Mesenchymal stem cell (in vitro differentiated cells and primary cell): Measurements from ENCODE around the gene ME3.

ENCODE experiments used
- DNase-seq: peaks from one replicate; pipeline ENCODE4 v3.0.0-alpha.2; 2013
- H2AFZ ChIP-seq: one replicate; pipeline ENCODE4 v1.6.1; 2013; ENCODE audit warnings: low read depth, mild to moderate bottlenecking, control low read depth, inconsistent platforms, low read length, moderate library complexity
- H2AK5ac ChIP-seq: 2 replicates; pipeline ENCODE4 v1.6.1; 2013; ENCODE audit warnings: low read length, moderate library complexity, mild to moderate bottlenecking, inconsistent platforms; ENCODE audit not compliant: severe bottlenecking
- H2BK120ac ChIP-seq: one replicate; pipeline ENCODE4 v1.6.1; 2013; ENCODE audit warnings: low read depth, mild to moderate bottlenecking, inconsistent platforms, low read length, moderate library complexity
- H2BK12ac ChIP-seq, 2 experiments: one replicate each; pipeline ENCODE4 v1.6.1; 2013; ENCODE audit warnings: inconsistent platforms in 2 of 2, low read length in 2 of 2, mild to moderate bottlenecking in 2 of 2, moderate library complexity in 2 of 2, control low read depth in 1 of 2
- H2BK15ac ChIP-seq: one replicate; pipeline ENCODE4 v1.6.1; 2013; ENCODE audit warnings: mild to moderate bottlenecking, low read depth, inconsistent platforms; ENCODE audit not compliant: poor library complexity, severe bottlenecking
- H2BK5ac ChIP-seq: 2 replicates; pipeline ENCODE4 v1.6.1; 2013; ENCODE audit warnings: low read depth, mild to moderate bottlenecking, low read length, control low read depth, inconsistent platforms; ENCODE audit not compliant: poor library complexity, severe bottlenecking
- H3K14ac ChIP-seq, 2 experiments: one replicate each; pipeline ENCODE4 v1.6.1; 2013; ENCODE audit warnings: inconsistent platforms in 2 of 2, low read length in 2 of 2, control low read depth in 1 of 2, mild to moderate bottlenecking in 1 of 2, moderate library complexity in 1 of 2
- H3K18ac ChIP-seq, 2 experiments: one replicate each; pipeline ENCODE4 v1.6.1; 2013; ENCODE audit warnings: inconsistent platforms in 2 of 2, low read length in 2 of 2, control low read depth in 1 of 2, low read depth in 1 of 2, mild to moderate bottlenecking in 1 of 2
- H3K23ac ChIP-seq, 2 experiments: one replicate each; pipeline ENCODE4 v1.6.1; 2013; ENCODE audit warnings: inconsistent platforms in 2 of 2, low read length in 2 of 2, mild to moderate bottlenecking in 2 of 2, moderate library complexity in 2 of 2, control low read depth in 1 of 2
- H3K27ac ChIP-seq: 2 replicates; pipeline ENCODE4 v1.5.1; 2013; ENCODE audit warnings: mild to moderate bottlenecking, moderate library complexity, low read length, control low read depth, inconsistent platforms; ENCODE audit not compliant: poor library complexity, severe bottlenecking
- H3K27me3 ChIP-seq, 2 experiments: 2 replicates each; pipeline versions ENCODE4 v1.6.1 to v1.7.0; 2013; ENCODE audit warnings: low read length in 2 of 2, mild to moderate bottlenecking in 2 of 2, moderate library complexity in 2 of 2, control low read depth in 1 of 2, inconsistent platforms in 1 of 2; ENCODE audit not compliant: control insufficient read depth in 1 of 2, insufficient read depth in 1 of 2
- H3K36me3 ChIP-seq, 2 experiments: 2 replicates each; pipeline versions ENCODE4 v1.6.1 to v1.7.0; 2013; ENCODE audit warnings: low read length in 2 of 2, control low read depth in 1 of 2, inconsistent platforms in 1 of 2, low read depth in 1 of 2, mild to moderate bottlenecking in 1 of 2; ENCODE audit not compliant: insufficient read depth in 2 of 2, control insufficient read depth in 1 of 2
- H3K4ac ChIP-seq, 2 experiments: one replicate each; pipeline ENCODE4 v1.6.1; 2013; ENCODE audit warnings: inconsistent platforms in 2 of 2, low read length in 2 of 2, mild to moderate bottlenecking in 2 of 2, moderate library complexity in 2 of 2, control low read depth in 1 of 2, low read depth in 1 of 2
- H3K4me1 ChIP-seq: 2 replicates; pipeline ENCODE4 v1.6.1; 2013; ENCODE audit warnings: low read depth, low read length, control low read depth; ENCODE audit not compliant: control insufficient read depth, insufficient read depth
- H3K4me2 ChIP-seq: 2 replicates; pipeline ENCODE4 v1.6.1; 2013; ENCODE audit warnings: low read length, mild to moderate bottlenecking, inconsistent platforms; ENCODE audit not compliant: poor library complexity, severe bottlenecking
- H3K4me3 ChIP-seq, 2 experiments: 2 replicates each; pipeline versions ENCODE4 v1.5.1 to v1.7.0; 2013; ENCODE audit warnings: low read length in 2 of 2, mild to moderate bottlenecking in 2 of 2, control low read depth in 1 of 2, low read depth in 1 of 2; ENCODE audit not compliant: insufficient read depth in 1 of 2
- H3K79me1 ChIP-seq: replicated peaks from 2 replicates; pipeline ENCODE4 v1.6.1; 2013; ENCODE audit warnings: mild to moderate bottlenecking, control low read depth, low read length, inconsistent platforms; ENCODE audit not compliant: poor library complexity, severe bottlenecking
- H3K9ac ChIP-seq: 2 replicates; pipeline ENCODE4 v1.7.0; 2013; ENCODE audit warnings: mild to moderate bottlenecking, low read length, moderate library complexity
- H3K9me3 ChIP-seq: 2 replicates; pipeline ENCODE4 v1.7.0; 2013; ENCODE audit warnings: mild to moderate bottlenecking, low read length; ENCODE audit not compliant: control insufficient read depth
- H4K8ac ChIP-seq: one replicate; pipeline ENCODE4 v1.6.1; 2013; ENCODE audit warnings: inconsistent platforms, mild to moderate bottlenecking, low read length, moderate library complexity
- H4K91ac ChIP-seq: one replicate; pipeline ENCODE4 v1.6.1; 2013; ENCODE audit warnings: mild to moderate bottlenecking, low read length, inconsistent platforms
- WGBS: methylation state at CpG from one replicate; pipeline ENCODE4 v1.1.7; 2013; ENCODE audit warnings: mixed read lengths; 5-methylcytosine and 5-hydroxymethylcytosine counted together

The ME3 gene

GRCh38 chr11:86422371-86422770 lies 250.0 kb downstream of the ME3 start:
- Histone ChIP-seq H3K27me3 (no peaks in the 10 kb centered on the region), H3K27ac (no peak overlapping the region), H2BK5ac (no peak overlapping the region), H3K14ac (no peak overlapping the region), H3K36me3 (no peaks in the 10 kb centered on the region), H3K18ac (no peak overlapping the region), H4K8ac (no peak overlapping the region), H3K23ac (no peak overlapping the region), H3K9me3 (peaks cover 7% of the 10 kb centered on the region), H3K4me1 (no peaks in the 10 kb centered on the region), H2AFZ (no peak overlapping the region), H3K9ac (no peak overlapping the region), H3K4me2 (no peak overlapping the region), H2AK5ac (no peak overlapping the region), H3K79me1 (no peaks in the 10 kb centered on the region), H2BK120ac (no peak overlapping the region), H3K4ac (no peak overlapping the region), H2BK15ac (no peak overlapping the region), H3K4me3 (no peak overlapping the region), H4K91ac (no peak overlapping the region), H2BK12ac (no peak overlapping the region)
- WGBS, result 96% methylated on average over 10 of the region's 12 CpGs
- no peak for DNase-seq

- Histone ChIP-seq H3K18ac (no peak overlapping the region), H3K27me3 (no peaks in the 10 kb centered on the region), H3K27ac (no peak overlapping the region), H2BK5ac (no peak overlapping the region), H3K9me3 (peaks cover 6% of the 10 kb centered on the region), H3K4ac (no peak overlapping the region), H3K4me1 (peaks cover under 1% of the 10 kb centered on the region), H3K9ac (no peak overlapping the region), H2AK5ac (no peak overlapping the region), H2AFZ (no peak overlapping the region), H4K8ac (no peak overlapping the region), H3K14ac (no peak overlapping the region), H3K4me3 (no peak overlapping the region), H3K23ac (no peak overlapping the region), H2BK12ac (peak overlapping the region in 1 of 2 experiments; percentile 24), H4K91ac (no peak overlapping the region), H3K4me2 (no peak overlapping the region), H3K36me3 (no peaks in the 10 kb centered on the region), H3K79me1 (no peaks in the 10 kb centered on the region), H2BK120ac (no peak overlapping the region), H2BK15ac (no peak overlapping the region)
- no peak for DNase-seq
- WGBS, result 84% methylated on average over 4 of the region's 4 CpGs
Measured at GRCh38 chr11:86421946-86422345, 250.5 kb downstream of the ME3 start.

- Histone ChIP-seq H2BK5ac (no peak overlapping the region), H4K91ac (no peak overlapping the region), H2AK5ac (no peak overlapping the region), H3K79me1 (no peaks in the 10 kb centered on the region), H3K4me2 (no peak overlapping the region), H3K4ac (no peak overlapping the region), H3K27ac (no peak overlapping the region), H3K14ac (no peak overlapping the region), H2BK120ac (no peak overlapping the region), H3K9ac (peak overlapping the region; percentile 16), H3K27me3 (no peaks in the 10 kb centered on the region), H2BK15ac (no peak overlapping the region), H3K9me3 (no peaks in the 10 kb centered on the region), H4K8ac (no peak overlapping the region), H2AFZ (no peak overlapping the region), H3K23ac (no peak overlapping the region), H2BK12ac (no peak overlapping the region), H3K4me1 (peaks cover 3% of the 10 kb centered on the region), H3K4me3 (no peak overlapping the region), H3K36me3 (no peaks in the 10 kb centered on the region), H3K18ac (no peak overlapping the region)
- no peak for DNase-seq
- WGBS, result 71% methylated on average over 2 of the region's 2 CpGs
Measured at GRCh38 chr11:86418917-86419316, 253.5 kb downstream of the ME3 start.

DNA sequence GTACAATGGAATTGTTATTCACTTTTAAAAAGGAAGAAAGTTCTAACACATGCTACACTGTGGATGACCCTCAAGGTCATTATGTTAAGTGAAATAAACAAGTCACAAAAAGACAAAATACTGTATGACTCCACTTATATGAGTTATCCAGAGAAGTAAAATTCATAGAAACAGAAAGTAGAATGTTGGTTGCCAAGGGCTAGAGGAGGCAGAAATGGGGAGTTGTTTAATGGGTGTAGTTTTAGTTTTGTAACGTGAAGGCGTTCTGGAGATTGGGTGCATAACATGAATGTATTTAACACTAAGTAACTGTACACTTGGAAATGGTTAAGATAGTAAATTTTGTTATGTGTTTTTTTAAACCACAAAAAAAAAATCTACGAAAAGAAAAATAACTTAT lies 253.9 kb downstream of the ME3 start:
- Histone ChIP-seq H3K23ac (no peak overlapping the region), H3K4me2 (no peak overlapping the region), H4K8ac (no peak overlapping the region), H2BK12ac (no peak overlapping the region), H3K14ac (no peak overlapping the region), H2AK5ac (no peak overlapping the region), H2BK5ac (no peak overlapping the region), H2BK120ac (no peak overlapping the region), H4K91ac (no peak overlapping the region), H3K27me3 (no peaks in the 10 kb centered on the region), H3K27ac (no peak overlapping the region), H3K36me3 (no peaks in the 10 kb centered on the region), H3K4me3 (no peak overlapping the region), H3K79me1 (no peaks in the 10 kb centered on the region), H2BK15ac (no peak overlapping the region), H3K4ac (no peak overlapping the region), H3K4me1 (peaks cover 3% of the 10 kb centered on the region), H3K9ac (no peak overlapping the region), H3K9me3 (no peaks in the 10 kb centered on the region), H2AFZ (no peak overlapping the region), H3K18ac (no peak overlapping the region)
- 100% methylated on average over 2 of the region's 3 CpGs for WGBS
- DNase-seq, result no peak
